GM12878 (cell line): Measurements from ENCODE around the gene CSNK1G1. TPM values are rescaled to one million over a fixed set of nuclear protein-coding genes. Genes with fewer than 3 reads are reported as not detected.
A peak's percentile ranks its signal among the peaks of the same experiment; 100 is the strongest.

Source experiments
- BACH1 ChIP-seq: fragments of 450-650 bp; IDR thresholded peaks from 2 replicates; pipeline ENCODE4 v1.6.1; 2017; ENCODE audit warnings: mild to moderate bottlenecking, borderline replicate concordance
- CEBPB ChIP-seq, 2 experiments: fragments of 150-350 bp in 1 of 2; IDR thresholded peaks; 2 replicates each; pipeline ENCODE4 v1.6.1; 2012 to 2014; ENCODE audit warnings: low read depth in 2 of 2, low read length in 2 of 2, borderline replicate concordance in 1 of 2, inconsistent platforms in 1 of 2
- ESRRA ChIP-seq: IDR thresholded peaks from 2 replicates; pipeline ENCODE4 v1.6.1; 2012; ENCODE audit warnings: mild to moderate bottlenecking, low read length, improper control_type of control experiment
- GATAD2B ChIP-seq: fragments of 450-650 bp; conservative IDR thresholded peaks from 2 replicates; pipeline ENCODE4 v1.6.1; 2017; ENCODE audit warnings: low read depth, mild to moderate bottlenecking, moderate library complexity
- IRF3 ChIP-seq: fragments of 450-650 bp; IDR thresholded peaks from 2 replicates; pipeline ENCODE4 v1.6.1; 2014; ENCODE audit warnings: mild to moderate bottlenecking
- KAT2A ChIP-seq: conservative IDR thresholded peaks from 2 replicates; pipeline ENCODE4 v1.6.1; 2011; ENCODE audit warnings: low read depth, low read length; ENCODE audit not compliant: control insufficient read depth
- MEF2B ChIP-seq: fragments of 450-650 bp; IDR thresholded peaks from 2 replicates; pipeline ENCODE4 v1.6.1; 2018; ENCODE audit warnings: mild to moderate bottlenecking, moderate library complexity; ENCODE audit not compliant: partially characterized antibody, poor library complexity, severe bottlenecking
- MTA3 ChIP-seq: IDR thresholded peaks from 2 replicates; pipeline ENCODE4 v1.6.1; 2012; ENCODE audit warnings: low read length, inconsistent platforms, borderline replicate concordance
- MYC ChIP-seq: IDR thresholded peaks from 2 replicates; pipeline ENCODE4 v1.6.1; 2011; ENCODE audit warnings: mild to moderate bottlenecking, low read length, moderate library complexity, inconsistent platforms; ENCODE audit not compliant: insufficient read depth, insufficient replicate concordance, insufficient read length, severe bottlenecking
- NRF1 ChIP-seq: conservative IDR thresholded peaks from 2 replicates; pipeline ENCODE4 v1.6.1; 2011; ENCODE audit warnings: mild to moderate bottlenecking, low read depth, low read length, improper control_type of control experiment
- RFX5 ChIP-seq: IDR thresholded peaks from 2 replicates; pipeline ENCODE4 v1.6.1; 2011; ENCODE audit warnings: low read depth, low read length, improper control_type of control experiment
- RUNX3 ChIP-seq: IDR thresholded peaks from 2 replicates; pipeline ENCODE4 v1.6.1; 2012; ENCODE audit warnings: low read length, inconsistent platforms
- TCF3 ChIP-seq: IDR thresholded peaks from 2 replicates; pipeline ENCODE4 v1.6.1; 2012; ENCODE audit warnings: low read depth, mild to moderate bottlenecking, low read length, borderline replicate concordance; ENCODE audit not compliant: insufficient read depth
- ZNF687 ChIP-seq: fragments of 450-650 bp; IDR thresholded peaks from 2 replicates; pipeline ENCODE4 v1.6.1; 2017; ENCODE audit warnings: mild to moderate bottlenecking, moderate library complexity
- polyA plus RNA-seq, 11 experiments: library from polyadenylated mRNA; depleted of rRNA in 4 of 11; unstranded in 6 of 11; stranded (reverse) in 5 of 11; fragments of >200 nt; fragmentation: Nextera tagmentation in 4 of 11; fragmentation: Illumina TruSeq in 1 of 11; extraction: Ambion mirVana in 4 of 11; extraction: Trizol in 1 of 11; gene quantifications; 1 replicate in 1 of 11; 2 replicates in 10 of 11; pipeline versions ENCODE4 v1.2.1 to v1.2.3, GENCODE V29; 2011 to 2016; ENCODE audit warnings: inconsistent platforms in 2 of 11, missing spikeins in 2 of 11, low read depth in 1 of 11
- total RNA-seq, 4 experiments: library from RNA; depleted of rRNA in 3 of 4; stranded (reverse); fragments of >200 nt in 3 of 4; fragmentation: Illumina TruSeq in 1 of 4; extraction: Trizol in 1 of 4; gene quantifications; 2 replicates each; pipeline versions ENCODE4 v1.2.1 to v1.2.3, GENCODE V29; 2013 to 2021

Gene CSNK1G1
- total and polyA plus RNA-seq, 10 of the 15 experiments (the other 5 are each of a cell fraction or from before 2014, with no cell fraction given): 6.1 to 23.4 (median 15.3) TPM

GRCh38 chr15:64151727-64152506 is 204.1 kb downstream of the CSNK1G1 start, which contains the start of gene SNX22 (continued):
- TF ChIP-seq IRF3 (no peak), BACH1 (0 out of 2 replicates have a peak, but pooled peaks have one; percentile 10), NRF1 (no peak), ZNF687 (peak; percentile 3; the same call in 1 of the 2 replicates), RUNX3 (0 out of 2 replicates have a peak, but pooled peaks have one; percentile 10), KAT2A (no peak), MEF2B (peak; percentile 19), TCF3 (0 out of 2 replicates have a peak, but pooled peaks have one; percentile 14), MYC (no peak), RFX5 (no peak), GATAD2B (peak; percentile 65; the same call in 1 of the 2 replicates), CEBPB (IDR thresholded peaks at IDR 0.05; ENCODE audit: borderline replicate concordance in 1 of 2, low read depth in 2 of 2, low read length in 2 of 2) (no peak), ESRRA (no peak), MTA3 (no peak)
